OCI-LY1 (cell line): ENCODE measurements around the gene EEPD1.

Source experiments
- CTCF ChIP-seq: fragments of 200-600 bp; sonication (generic), shearing (Covaris generic); IDR thresholded peaks from 2 replicates; pipeline ENCODE4 v1.5.1; 2017; ENCODE audit warnings: mild to moderate bottlenecking, antibody characterized with exemption, low read length, moderate library complexity, mixed read lengths
- EZH2 ChIP-seq: fragments of 200-600 bp; sonication (generic), shearing (Covaris generic); IDR thresholded peaks from 2 replicates; pipeline ENCODE4 v1.8.0; 2017; ENCODE audit warnings: borderline replicate concordance, mixed run types, mild to moderate bottlenecking, antibody characterized with exemption, low read length, moderate library complexity, mixed read lengths

GRCh38 chr7:36167403-36168050 lies 14.5 kb downstream of the EEPD1 start:
- no peak for TF ChIP-seq CTCF
- TF ChIP-seq EZH2: no peak
